RCC 7860 (cell line): ENCODE results near the gene ATP6V1G1.

Experiments
- DNase-seq: peaks from one replicate; pipeline ENCODE4 v3.0.0-alpha.2; 2015; ENCODE audit warnings: low spot score
- FAIRE-seq: peaks from 2 replicates; lab custom pipeline; 2012; peaks lifted over from hg19 to GRCh38; lab: Jason Lieb, UNC

The ATP6V1G1 gene

GRCh38 chr9:114608525-114608796 is 20.9 kb downstream of the ATP6V1G1 start:
- no peak for FAIRE-seq

GRCh38 chr9:114611516-114612271 is 24.1 kb downstream of the ATP6V1G1 start:
- DNase-seq: peak; percentile 20
- no peak for FAIRE-seq

More at GRCh38 chr9:114608525-114608796, 20.9 kb downstream of the ATP6V1G1 start:
- no peak for DNase-seq

- FAIRE-seq: no peak
- DNase-seq: no peak
Measured at GRCh38 chr9:114612272-114612923, 24.8 kb downstream of the ATP6V1G1 start.

- DNase-seq (no peak), FAIRE-seq (no peak)
Measured at GRCh38 chr9:114613087-114613486, 25.5 kb downstream of the ATP6V1G1 start.

- DNase-seq (no peak), FAIRE-seq (no peak)
Measured at GRCh38 chr9:114613919-114614318, 26.4 kb downstream of the ATP6V1G1 start.

- DNase-seq: no peak
Measured at GRCh38 chr9:114614373-114614772, 26.8 kb downstream of the ATP6V1G1 start.

GRCh38 chr9:114616684-114617520 is 29.3 kb downstream of the ATP6V1G1 start:
- no peak for DNase-seq

More at GRCh38 chr9:114614373-114614772, 26.8 kb downstream of the ATP6V1G1 start:
- no peak for FAIRE-seq

GRCh38 chr9:114619191-114619761 is 31.7 kb downstream of the ATP6V1G1 start:
- no peak for DNase-seq
- no peak for FAIRE-seq

More at GRCh38 chr9:114616684-114617520, 29.3 kb downstream of the ATP6V1G1 start:
- no peak for FAIRE-seq

- DNase-seq (no peak), FAIRE-seq (no peak)
Measured at GRCh38 chr9:114621561-114621960, 34.0 kb downstream of the ATP6V1G1 start.

- peak; percentile 64 for DNase-seq
- no peak for FAIRE-seq
Measured at GRCh38 chr9:114621975-114622609, 34.5 kb downstream of the ATP6V1G1 start.

GRCh38 chr9:114624677-114625076 is 37.1 kb downstream of the ATP6V1G1 start:
- FAIRE-seq: no peak
- no peak for DNase-seq

- FAIRE-seq (no peak), DNase-seq (no peak)
Measured at GRCh38 chr9:114626415-114627020, 38.9 kb downstream of the ATP6V1G1 start.

- FAIRE-seq (no peak), DNase-seq (no peak)
Measured at GRCh38 chr9:114627553-114627952, 40.0 kb downstream of the ATP6V1G1 start.

GRCh38 chr9:114629563-114630090 is 42.1 kb downstream of the ATP6V1G1 start:
- DNase-seq (no peak), FAIRE-seq (no peak)

GRCh38 chr9:114631166-114631565 is 43.6 kb downstream of the ATP6V1G1 start:
- FAIRE-seq: no peak
- no peak for DNase-seq

- FAIRE-seq (no peak), DNase-seq (peak; percentile 21)
Measured at GRCh38 chr9:114633438-114634089, 46.0 kb downstream of the ATP6V1G1 start.

GRCh38 chr9:114634387-114634786 is 46.8 kb downstream of the ATP6V1G1 start:
- no peak for FAIRE-seq

GRCh38 chr9:114638404-114638803 is 50.8 kb downstream of the ATP6V1G1 start:
- DNase-seq (no peak), FAIRE-seq (no peak)

More at GRCh38 chr9:114634387-114634786, 46.8 kb downstream of the ATP6V1G1 start:
- no peak for DNase-seq

GRCh38 chr9:114641967-114642366 is 54.4 kb downstream of the ATP6V1G1 start:
- FAIRE-seq (no peak), DNase-seq (no peak)
